GM19372 (cell line): ENCODE results near the gene HDHD2.

Experiments used
- ATAC-seq: cut with Tn5 transposase; IDR thresholded peaks from one replicate; pipeline ENCODE4 v1.9.1; 2021; ENCODE audit warnings: mild to moderate bottlenecking, low read depth, moderate library complexity; ENCODE audit not compliant: unreplicated experiment

HDHD2 gene

DNA sequence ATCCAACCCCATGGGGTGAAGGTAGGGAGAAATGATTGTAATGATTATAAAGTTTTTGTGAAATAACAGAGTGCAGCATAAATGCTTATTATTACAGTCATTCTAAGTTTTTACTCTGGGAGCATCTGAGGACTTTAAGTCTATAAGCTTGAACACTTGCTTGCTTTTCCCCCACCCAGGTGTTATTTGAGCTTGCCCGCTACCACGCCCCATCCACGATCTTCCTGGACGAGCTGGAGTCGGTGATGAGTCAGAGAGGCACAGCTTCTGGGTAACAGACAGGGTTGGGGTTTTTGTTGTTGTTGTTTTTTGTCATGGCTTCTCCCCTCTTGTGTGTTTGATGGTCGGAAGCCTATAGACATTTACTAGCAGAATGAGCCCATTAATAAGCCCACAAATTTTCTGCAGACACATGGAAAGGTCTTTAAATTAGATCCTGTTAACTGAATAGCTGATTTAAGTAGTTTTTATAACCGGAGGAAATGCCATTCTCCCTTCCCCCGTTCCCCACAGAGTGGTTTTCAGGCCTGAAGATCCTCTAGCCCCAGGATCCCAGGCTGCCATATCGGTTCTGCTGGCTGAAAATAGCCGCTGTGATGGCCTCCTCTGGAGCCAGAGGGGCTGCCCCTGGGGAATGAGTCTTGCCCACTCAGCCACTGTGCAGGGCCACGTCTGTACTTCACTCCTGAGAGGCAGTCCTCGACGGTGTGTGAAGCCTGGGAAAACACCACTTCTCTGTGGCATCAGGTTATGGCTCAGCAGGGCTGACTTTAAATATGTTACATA is 75.0 kb downstream of the HDHD2 start:
- no peak for ATAC-seq

- no peak for ATAC-seq
Measured at GRCh38 chr18:47067648-47068047, 82.7 kb downstream of the HDHD2 start.

GRCh38 chr18:47063096-47063495 is 87.2 kb downstream of the HDHD2 start:
- ATAC-seq, result no peak

DNA sequence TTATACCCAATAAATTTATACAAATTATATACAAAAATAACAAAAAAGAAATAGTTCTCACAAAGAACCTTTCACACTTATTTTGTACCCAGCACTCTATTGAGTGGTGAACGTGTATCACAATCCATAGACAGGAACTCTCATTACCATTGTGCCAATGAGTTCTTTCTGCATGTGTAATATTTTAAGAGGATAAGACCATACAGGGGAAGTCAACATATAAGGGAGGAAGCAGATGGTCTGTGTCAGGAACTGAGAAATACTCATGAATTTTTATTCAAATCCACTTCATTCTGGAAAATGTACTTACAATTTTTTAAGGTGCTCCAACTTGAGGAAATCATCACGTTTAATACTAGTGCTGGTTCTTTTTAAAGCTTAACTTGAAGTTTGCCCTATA is 87.8 kb downstream of the HDHD2 start:
- no peak for ATAC-seq
